Testis (tissue), 2 donors: ENCODE data around the gene ADD1.

ENCODE experiments used
- POLR2A ChIP-seq: fragments of 450-650 bp; IDR thresholded peaks from one replicate; pipeline ENCODE4 v1.6.1; 2017; ENCODE audit warnings: antibody characterized with exemption, mild to moderate bottlenecking, moderate library complexity
- TF ChIP-seq, protein P1 (sequence below), 3 experiments: fragments of 450-650 bp in 2 of 3; fragments of 200-600 bp in 1 of 3; sonication (generic) in 1 of 3; IDR thresholded peaks; one replicate each; pipeline ENCODE4 v1.5.1; 2016 to 2019; ENCODE audit warnings: antibody characterized with exemption in 3 of 3, mild to moderate bottlenecking in 2 of 3, moderate library complexity in 1 of 3

DNA sequence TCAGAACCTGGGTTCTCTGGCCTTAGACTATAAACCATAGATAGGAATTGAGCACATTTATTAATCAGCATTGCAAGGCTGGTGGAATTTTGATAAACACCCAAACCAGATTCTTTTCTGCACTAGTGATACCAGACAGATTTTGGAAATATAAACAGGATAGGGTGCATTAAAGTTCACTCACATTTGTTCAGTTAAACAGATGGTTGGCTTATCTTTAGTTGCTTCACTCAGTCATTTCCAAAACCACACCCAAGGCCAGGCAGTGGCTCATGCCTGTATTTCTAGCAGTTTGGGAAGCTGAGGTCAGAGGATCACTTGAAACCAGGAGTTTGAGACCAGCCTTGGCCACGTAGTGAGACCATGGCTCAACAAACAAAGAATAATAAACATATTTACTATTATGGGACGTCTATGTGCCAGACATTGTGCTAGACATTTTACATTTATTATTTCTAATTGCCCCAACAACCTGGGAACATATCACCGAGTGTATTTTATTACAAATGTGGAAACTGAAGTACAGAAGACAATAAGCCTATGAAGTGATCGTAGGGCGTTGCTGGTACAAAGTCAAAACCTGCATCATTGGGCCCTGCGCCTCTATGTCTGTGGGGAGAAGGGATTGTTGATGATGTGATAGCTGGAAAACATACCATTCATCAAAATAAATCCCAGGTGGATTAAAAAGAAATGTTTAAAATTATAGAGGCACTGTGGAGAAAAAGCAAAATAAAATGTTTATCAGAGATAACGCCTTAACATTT is 15.0 kb downstream of the ADD1 start:
- TF ChIP-seq POLR2A: no peak
- TF ChIP-seq, protein P1, sequence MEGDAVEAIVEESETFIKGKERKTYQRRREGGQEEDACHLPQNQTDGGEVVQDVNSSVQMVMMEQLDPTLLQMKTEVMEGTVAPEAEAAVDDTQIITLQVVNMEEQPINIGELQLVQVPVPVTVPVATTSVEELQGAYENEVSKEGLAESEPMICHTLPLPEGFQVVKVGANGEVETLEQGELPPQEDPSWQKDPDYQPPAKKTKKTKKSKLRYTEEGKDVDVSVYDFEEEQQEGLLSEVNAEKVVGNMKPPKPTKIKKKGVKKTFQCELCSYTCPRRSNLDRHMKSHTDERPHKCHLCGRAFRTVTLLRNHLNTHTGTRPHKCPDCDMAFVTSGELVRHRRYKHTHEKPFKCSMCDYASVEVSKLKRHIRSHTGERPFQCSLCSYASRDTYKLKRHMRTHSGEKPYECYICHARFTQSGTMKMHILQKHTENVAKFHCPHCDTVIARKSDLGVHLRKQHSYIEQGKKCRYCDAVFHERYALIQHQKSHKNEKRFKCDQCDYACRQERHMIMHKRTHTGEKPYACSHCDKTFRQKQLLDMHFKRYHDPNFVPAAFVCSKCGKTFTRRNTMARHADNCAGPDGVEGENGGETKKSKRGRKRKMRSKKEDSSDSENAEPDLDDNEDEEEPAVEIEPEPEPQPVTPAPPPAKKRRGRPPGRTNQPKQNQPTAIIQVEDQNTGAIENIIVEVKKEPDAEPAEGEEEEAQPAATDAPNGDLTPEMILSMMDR (IDR thresholded peaks at IDR 0.05): no peak
